ENCODE data around the gene EFCAB6.

EFCAB6 gene

DNA sequence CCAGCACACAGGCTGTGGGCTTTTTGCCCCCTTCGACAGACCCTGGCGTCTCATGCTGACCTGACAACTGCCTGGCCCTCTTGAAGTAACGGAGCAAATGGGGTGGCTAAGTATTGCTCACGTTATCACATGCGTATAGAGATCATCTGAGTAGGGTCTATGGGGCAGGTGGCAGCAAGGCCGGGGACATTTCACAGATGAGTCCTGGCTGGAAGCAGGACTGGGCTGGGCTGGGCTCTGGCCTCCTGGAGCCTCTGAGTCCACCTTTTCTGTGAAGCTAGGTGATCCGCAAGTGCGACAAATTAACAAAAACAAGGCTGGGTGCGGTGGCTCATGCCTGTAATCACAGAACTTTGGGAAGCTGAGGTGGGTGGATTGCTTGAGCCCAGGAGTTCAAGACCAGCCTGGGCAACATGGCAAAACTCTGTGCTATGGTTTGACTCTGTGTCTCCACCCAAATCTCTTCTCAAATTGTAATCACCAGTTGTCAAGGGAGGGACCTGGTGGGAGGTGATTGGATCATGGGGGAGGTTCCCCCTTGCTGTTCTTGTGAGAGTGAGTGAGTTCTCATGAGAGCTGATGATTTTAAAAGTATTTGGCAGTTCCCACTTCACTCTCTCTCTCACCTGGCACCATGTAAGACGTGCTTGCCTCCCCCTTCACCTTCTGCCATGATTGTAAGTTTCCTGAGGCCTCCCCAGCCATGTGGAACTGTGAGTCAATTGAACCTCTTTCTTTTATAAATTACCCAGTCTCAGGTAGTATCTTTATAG, 278.3 kb downstream of the EFCAB6 start:
- peaks cover 14% of the 10 kb centered on the region; the same call in 1 of the 2 replicates for H3K9me3 ChIP-seq (ENCODE audit: insufficient read depth, low read depth, low read length)
- no peaks in the 10 kb centered on the region; the same call in 1 of the 2 replicates for H3K27me3 ChIP-seq (ENCODE audit: insufficient read depth, low read length)
- no peaks in the 10 kb centered on the region for H3K36me3 ChIP-seq (ENCODE audit: insufficient read depth, low read depth, low read length)
- H3K4me1 ChIP-seq (ENCODE audit: insufficient read depth, low read length) = no peaks in the 10 kb centered on the region
- H3K9ac ChIP-seq (ENCODE audit: low read depth, low read length) = no peak overlapping the region
- H3K4me3 ChIP-seq (ENCODE audit: low read length) = no peak overlapping the region
- H3K27ac ChIP-seq (ENCODE audit: low read length) = no peak overlapping the region

DNA sequence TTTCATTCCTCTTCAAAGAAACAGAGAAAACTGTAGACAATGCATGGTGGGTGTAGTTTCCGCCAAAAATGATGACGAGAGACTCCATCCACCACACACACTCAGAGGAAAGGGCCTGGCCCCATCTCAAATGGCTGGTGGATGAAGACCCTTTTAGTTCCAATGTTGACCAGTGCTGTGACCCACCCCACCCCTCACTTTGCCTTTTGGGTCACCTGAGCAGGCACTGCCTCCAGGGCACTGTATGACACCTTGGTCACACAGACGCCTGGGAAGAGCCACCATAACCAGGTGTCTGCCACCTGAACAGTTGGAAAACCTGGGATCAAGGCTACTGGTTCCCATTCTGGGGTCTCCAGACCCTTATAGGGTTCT, 279.0 kb downstream of the EFCAB6 start:
- Histone ChIP-seq H3K9me3 (ENCODE audit: insufficient read depth, low read depth, low read length) (peaks cover 14% of the 10 kb centered on the region; the same call in 1 of the 2 replicates), H3K27me3 (ENCODE audit: insufficient read depth, low read length) (no peaks in the 10 kb centered on the region; the same call in 1 of the 2 replicates), H3K9ac (ENCODE audit: low read depth, low read length) (no peak overlapping the region), H3K27ac (ENCODE audit: low read length) (no peak overlapping the region), H3K4me1 (ENCODE audit: insufficient read depth, low read length) (no peaks in the 10 kb centered on the region), H3K36me3 (ENCODE audit: insufficient read depth, low read depth, low read length) (no peaks in the 10 kb centered on the region), H3K4me3 (ENCODE audit: low read length) (no peak overlapping the region)

DNA sequence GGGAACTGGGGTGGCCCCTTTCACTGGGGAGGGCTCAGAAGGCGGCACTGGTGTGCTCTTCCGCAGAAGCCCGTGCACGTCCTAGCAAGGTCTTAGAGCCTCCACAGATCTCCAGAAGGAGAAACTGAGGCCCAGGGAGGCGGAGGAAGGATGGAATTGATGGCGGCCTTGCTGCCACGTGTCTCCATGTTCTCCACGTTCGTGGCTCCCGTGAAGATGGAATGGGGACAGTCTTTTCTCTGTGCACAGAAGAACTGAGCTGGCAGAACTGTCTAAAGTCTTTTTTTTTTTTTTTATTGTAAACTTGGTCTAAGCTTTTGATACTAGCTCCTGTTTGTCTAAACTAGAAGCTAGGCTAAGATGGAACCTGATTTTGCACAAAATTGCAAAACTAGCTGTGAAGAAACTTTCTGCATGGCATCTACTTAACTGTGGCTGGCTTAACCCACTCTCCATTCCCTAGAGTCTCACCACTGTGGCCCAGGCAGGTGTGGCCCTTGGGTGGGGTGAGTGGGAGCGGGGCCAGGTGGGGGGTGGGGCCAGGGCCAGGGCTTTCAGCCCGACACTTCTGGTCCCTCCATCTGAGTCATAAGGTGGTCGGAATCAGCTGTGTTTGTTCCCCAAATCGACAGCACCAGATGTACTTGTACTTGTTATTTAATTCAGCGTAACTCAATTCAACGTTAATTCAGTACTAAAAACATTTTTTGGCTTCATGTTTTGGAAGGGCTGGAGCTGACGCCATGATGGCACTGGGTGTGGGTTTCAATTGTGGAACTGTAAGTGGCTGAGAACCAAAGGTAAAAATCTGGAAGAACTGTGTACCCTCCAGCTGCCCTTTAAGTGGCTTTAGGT, 279.6 kb downstream of the EFCAB6 start:
- no peak overlapping the region for H3K4me3 ChIP-seq (ENCODE audit: low read length)

DNA sequence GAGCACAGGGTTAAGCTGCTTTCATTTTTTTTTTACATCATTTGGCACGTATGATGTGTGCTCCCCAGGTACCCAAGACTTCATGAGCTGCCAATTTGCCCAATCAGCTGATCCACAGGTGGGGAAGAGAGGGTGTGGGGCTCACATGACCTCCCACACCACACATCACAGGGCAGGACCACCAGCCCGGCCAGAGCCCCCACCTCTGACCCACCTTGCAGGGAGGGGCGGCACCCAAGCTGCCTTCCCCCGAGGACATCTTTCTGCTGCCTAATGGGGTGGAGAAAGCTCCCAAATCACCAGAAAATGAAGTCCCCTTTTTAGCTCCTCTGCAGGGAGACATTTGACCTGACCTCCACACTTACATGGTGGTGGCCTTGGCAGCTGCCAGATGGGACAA, 280.5 kb downstream of the EFCAB6 start:
- Histone ChIP-seq H3K27ac (ENCODE audit: low read length) (no peak overlapping the region), H3K27me3 (ENCODE audit: insufficient read depth, low read length) (no peaks in the 10 kb centered on the region; the same call in 1 of the 2 replicates), H3K36me3 (ENCODE audit: insufficient read depth, low read depth, low read length) (no peaks in the 10 kb centered on the region), H3K9me3 (ENCODE audit: insufficient read depth, low read depth, low read length) (peaks cover 4% of the 10 kb centered on the region; the same call in 1 of the 2 replicates), H3K9ac (ENCODE audit: low read depth, low read length) (no peak overlapping the region), H3K4me1 (ENCODE audit: insufficient read depth, low read length) (no peaks in the 10 kb centered on the region), H3K4me3 (ENCODE audit: low read length) (no peak overlapping the region)

More for the DNA sequence above, 279.6 kb downstream of the EFCAB6 start:
- Histone ChIP-seq H3K36me3 (ENCODE audit: insufficient read depth, low read depth, low read length) (no peaks in the 10 kb centered on the region), H3K9me3 (ENCODE audit: insufficient read depth, low read depth, low read length) (peaks cover 12% of the 10 kb centered on the region; the same call in 1 of the 2 replicates), H3K4me1 (ENCODE audit: insufficient read depth, low read length) (no peaks in the 10 kb centered on the region), H3K27ac (ENCODE audit: low read length) (no peak overlapping the region), H3K9ac (ENCODE audit: low read depth, low read length) (no peak overlapping the region), H3K27me3 (ENCODE audit: insufficient read depth, low read length) (no peaks in the 10 kb centered on the region; the same call in 1 of the 2 replicates)

DNA sequence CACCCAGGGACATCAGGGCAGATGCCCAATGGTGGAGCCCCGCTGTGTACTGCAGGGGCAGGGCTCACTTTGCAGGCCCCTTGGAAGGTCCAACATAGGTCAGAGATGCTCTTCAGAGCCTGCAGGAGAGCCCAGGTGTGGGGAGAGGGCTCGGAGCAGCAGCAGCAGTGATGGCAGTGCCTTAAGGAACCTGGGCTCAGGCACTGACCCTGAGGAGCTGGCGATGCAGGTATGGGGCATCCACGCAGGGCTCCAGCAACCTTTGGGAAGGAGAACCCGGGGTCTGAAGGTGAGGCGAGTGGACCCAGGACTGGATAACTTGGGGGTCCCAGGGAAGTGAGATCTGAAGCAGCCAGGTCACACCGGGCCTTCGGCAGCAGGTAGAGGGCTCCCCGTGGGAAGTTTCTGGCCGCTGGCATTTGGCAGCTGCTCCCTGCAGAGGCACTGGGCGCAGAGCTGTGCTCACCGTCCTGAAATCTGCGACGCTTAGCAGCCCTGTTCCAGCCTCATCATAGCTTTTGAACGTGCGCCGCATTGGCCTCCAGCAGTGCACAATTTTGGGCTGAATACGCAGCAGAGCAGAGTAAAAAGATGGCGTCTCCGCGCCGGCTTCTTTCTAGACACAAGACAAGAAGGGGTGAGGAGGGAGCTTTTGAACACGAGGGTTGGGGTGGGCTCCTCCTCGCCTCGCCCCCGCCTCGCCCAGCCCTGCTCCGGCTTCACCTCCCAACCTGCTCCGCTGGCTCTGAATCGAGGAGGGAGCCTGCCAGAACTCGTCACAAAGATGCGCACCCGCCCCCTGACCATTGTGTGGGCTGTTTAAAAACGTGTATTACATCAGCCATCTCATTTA, 281.5 kb downstream of the EFCAB6 start:
- no peaks in the 10 kb centered on the region for H3K36me3 ChIP-seq (ENCODE audit: insufficient read depth, low read depth, low read length)

DNA sequence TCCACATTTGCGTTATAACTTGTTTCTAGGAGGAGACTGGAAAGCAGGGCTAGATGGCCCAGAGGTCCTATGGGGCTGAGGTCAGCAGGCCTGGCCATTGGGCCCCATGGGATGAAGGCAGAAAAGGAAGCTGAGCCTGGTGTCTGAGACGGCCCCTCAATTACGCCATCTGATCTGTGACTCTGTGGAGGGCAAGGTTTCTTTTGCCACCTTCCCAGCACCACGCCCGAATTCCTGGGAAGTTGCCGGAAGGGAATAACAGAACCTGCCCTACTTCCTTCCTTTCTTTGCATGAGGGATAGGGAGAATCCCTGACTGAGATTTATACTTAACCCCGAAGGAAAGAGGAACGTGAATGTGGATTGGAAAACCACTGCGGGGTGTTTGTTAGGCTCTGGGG, 282.2 kb downstream of the EFCAB6 start:
- Histone ChIP-seq H3K4me1 (ENCODE audit: insufficient read depth, low read length) (no peaks in the 10 kb centered on the region), H3K4me3 (ENCODE audit: low read length) (no peak overlapping the region), H3K9ac (ENCODE audit: low read depth, low read length) (no peak overlapping the region), H3K27me3 (ENCODE audit: insufficient read depth, low read length) (no peaks in the 10 kb centered on the region; the same call in 1 of the 2 replicates), H3K27ac (ENCODE audit: low read length) (no peak overlapping the region), H3K9me3 (ENCODE audit: insufficient read depth, low read depth, low read length) (no peaks in the 10 kb centered on the region), H3K36me3 (ENCODE audit: insufficient read depth, low read depth, low read length) (no peaks in the 10 kb centered on the region)

More for the DNA sequence above, 281.5 kb downstream of the EFCAB6 start:
- no peak overlapping the region for H3K27ac ChIP-seq (ENCODE audit: low read length)
- no peaks in the 10 kb centered on the region for H3K9me3 ChIP-seq (ENCODE audit: insufficient read depth, low read depth, low read length)
- H3K4me3 ChIP-seq (ENCODE audit: low read length) = no peak overlapping the region
- no peak overlapping the region for H3K9ac ChIP-seq (ENCODE audit: low read depth, low read length)
- no peaks in the 10 kb centered on the region for H3K4me1 ChIP-seq (ENCODE audit: insufficient read depth, low read length)
- H3K27me3 ChIP-seq (ENCODE audit: insufficient read depth, low read length) = no peaks in the 10 kb centered on the region; the same call in 1 of the 2 replicates

DNA sequence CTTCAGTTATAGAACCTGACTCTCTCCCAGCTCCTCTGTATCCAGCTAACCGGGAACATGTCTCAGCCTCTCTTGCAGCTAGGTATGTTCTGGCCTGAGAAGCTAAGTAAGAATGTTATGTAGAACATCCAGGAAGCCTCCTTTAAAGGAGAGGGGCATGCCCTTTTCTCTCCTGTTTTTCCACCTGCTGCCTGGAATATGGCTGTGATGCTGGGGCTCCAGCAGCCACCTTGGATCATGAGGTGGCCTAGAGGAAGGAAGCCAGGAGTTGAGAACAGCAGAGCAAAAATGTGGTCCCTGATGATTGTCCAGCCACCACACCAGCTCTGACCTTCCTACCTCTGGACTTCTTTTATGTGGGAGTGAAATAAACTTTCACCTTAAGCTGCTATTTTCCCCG, 282.6 kb downstream of the EFCAB6 start:
- Histone ChIP-seq H3K4me3 (ENCODE audit: low read length) (no peak overlapping the region), H3K27me3 (ENCODE audit: insufficient read depth, low read length) (no peaks in the 10 kb centered on the region; the same call in 1 of the 2 replicates), H3K36me3 (ENCODE audit: insufficient read depth, low read depth, low read length) (no peaks in the 10 kb centered on the region), H3K9ac (ENCODE audit: low read depth, low read length) (no peak overlapping the region), H3K27ac (ENCODE audit: low read length) (no peak overlapping the region), H3K4me1 (ENCODE audit: insufficient read depth, low read length) (no peaks in the 10 kb centered on the region), H3K9me3 (ENCODE audit: insufficient read depth, low read depth, low read length) (no peaks in the 10 kb centered on the region)

DNA sequence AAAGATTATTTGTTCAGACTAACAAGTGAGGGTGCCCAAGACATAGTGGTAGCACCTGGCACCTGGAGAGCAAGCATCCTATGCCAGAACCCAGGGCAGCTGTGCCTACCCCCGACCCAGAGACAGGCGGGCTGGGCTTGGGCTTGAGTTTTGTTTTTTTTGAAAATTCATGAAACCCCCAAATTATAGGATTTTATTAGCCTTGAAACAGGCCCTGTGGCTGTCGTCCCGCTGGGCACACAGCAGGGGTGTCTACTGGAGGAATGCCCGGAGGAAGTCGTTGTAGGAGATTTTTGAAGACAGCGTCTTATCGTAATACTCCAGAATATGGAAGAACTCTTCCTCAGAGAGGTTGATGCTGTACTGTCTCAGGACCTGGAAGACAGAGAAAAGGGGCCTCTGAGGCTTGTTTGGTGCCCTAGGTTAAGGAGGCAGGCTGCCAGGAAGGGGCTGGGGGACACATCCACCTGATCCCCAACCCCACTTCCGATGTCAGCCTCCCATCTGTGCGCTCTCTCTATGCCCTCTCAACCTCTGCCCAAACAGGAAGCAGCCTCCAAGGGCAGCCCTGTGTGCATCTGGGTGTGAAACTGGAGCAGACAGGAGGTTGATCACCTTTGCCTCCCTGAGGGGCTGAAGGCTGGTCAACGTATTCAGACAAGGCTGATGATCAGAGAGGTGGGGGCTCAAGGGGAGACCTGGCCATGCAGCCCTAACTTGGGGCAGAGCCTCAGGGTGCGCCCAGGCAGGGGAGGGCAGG, 283.3 kb downstream of the EFCAB6 start:
- Histone ChIP-seq H3K4me1 (ENCODE audit: insufficient read depth, low read length) (no peaks in the 10 kb centered on the region), H3K9me3 (ENCODE audit: insufficient read depth, low read depth, low read length) (no peaks in the 10 kb centered on the region), H3K4me3 (ENCODE audit: low read length) (no peak overlapping the region), H3K27ac (ENCODE audit: low read length) (no peak overlapping the region), H3K27me3 (ENCODE audit: insufficient read depth, low read length) (no peaks in the 10 kb centered on the region; the same call in 1 of the 2 replicates), H3K36me3 (ENCODE audit: insufficient read depth, low read depth, low read length) (no peaks in the 10 kb centered on the region), H3K9ac (ENCODE audit: low read depth, low read length) (no peak overlapping the region)

DNA sequence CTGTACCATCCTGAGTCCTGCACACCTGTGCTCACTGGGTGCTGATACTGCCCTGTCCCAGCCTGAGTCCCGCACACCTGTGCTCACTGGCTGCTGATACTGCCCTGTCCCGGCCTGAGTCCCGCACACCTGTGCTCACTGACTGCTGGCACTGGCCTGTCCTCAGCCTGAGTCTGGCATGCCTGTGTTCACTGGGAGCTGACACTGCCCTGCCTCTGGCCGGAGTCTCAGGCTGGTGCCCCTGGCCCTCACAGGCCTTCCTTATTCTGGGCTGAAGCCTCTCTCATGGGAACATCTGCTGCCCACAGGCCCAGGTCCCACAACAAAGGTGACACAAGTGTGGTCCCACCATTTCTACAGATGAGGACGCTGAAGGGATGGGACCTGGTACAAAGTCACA, 285.2 kb downstream of the EFCAB6 start:
- Histone ChIP-seq H3K27ac (ENCODE audit: low read length) (no peak overlapping the region), H3K36me3 (ENCODE audit: insufficient read depth, low read depth, low read length) (no peaks in the 10 kb centered on the region), H3K9me3 (ENCODE audit: insufficient read depth, low read depth, low read length) (no peaks in the 10 kb centered on the region), H3K4me3 (ENCODE audit: low read length) (no peak overlapping the region), H3K9ac (ENCODE audit: low read depth, low read length) (no peak overlapping the region), H3K4me1 (ENCODE audit: insufficient read depth, low read length) (no peaks in the 10 kb centered on the region), H3K27me3 (ENCODE audit: insufficient read depth, low read length) (no peaks in the 10 kb centered on the region; the same call in 1 of the 2 replicates)

DNA sequence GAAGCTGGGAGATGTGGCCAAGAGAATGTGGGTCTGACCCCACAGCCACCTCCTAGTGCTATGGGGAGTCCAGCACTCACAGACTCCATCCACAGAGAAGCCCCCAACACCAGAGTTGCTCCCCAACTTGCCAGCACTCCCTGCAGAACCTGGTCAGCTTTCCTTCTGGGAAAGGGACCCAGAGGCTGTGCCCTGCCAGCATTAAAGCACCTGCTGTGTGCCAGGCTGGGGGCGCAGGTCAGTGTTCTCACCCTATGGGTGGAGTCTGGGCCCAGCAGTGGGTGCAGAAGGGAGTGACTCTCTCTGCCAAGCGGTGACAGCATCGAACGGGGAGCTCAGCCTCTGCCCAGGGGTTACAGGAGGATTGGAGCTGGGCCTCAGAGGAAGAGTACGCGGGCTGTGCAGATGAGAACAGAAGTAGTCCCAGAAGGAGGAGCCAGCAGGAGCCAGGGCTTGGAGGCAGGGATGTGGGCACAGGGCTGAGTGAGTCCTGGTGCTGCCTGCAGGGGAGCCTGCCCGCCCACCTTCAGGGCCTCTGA, 285.9 kb downstream of the EFCAB6 start:
- Histone ChIP-seq H3K4me1 (ENCODE audit: insufficient read depth, low read length) (no peaks in the 10 kb centered on the region), H3K27me3 (ENCODE audit: insufficient read depth, low read length) (no peaks in the 10 kb centered on the region; the same call in 1 of the 2 replicates), H3K4me3 (ENCODE audit: low read length) (no peak overlapping the region), H3K27ac (ENCODE audit: low read length) (no peak overlapping the region), H3K9ac (ENCODE audit: low read depth, low read length) (no peak overlapping the region), H3K36me3 (ENCODE audit: insufficient read depth, low read depth, low read length) (no peaks in the 10 kb centered on the region), H3K9me3 (ENCODE audit: insufficient read depth, low read depth, low read length) (no peaks in the 10 kb centered on the region)

Data from iPS-20b (cell line).